ENCODE data around the gene ARHGEF18.

DNA sequence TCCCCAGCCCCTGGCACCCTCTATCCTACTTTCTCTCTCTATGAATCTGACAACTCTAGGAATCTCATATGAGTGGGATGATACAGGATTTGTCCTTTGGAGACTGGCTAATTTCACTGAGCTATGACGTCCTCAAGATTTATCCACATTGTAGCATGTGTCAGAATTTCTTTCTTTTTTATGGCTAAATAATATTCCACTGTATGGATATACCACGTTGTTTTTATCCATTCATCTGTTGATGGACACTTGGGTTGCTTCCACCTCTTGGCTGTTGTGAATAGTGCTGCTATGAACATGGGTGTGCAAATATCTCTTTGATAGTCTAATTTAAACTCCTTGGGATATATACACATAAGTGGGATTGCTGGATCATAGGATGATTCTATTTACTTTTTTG is 30.6 kb upstream of the ARHGEF18 start:
- TF ChIP-seq, protein P1, sequence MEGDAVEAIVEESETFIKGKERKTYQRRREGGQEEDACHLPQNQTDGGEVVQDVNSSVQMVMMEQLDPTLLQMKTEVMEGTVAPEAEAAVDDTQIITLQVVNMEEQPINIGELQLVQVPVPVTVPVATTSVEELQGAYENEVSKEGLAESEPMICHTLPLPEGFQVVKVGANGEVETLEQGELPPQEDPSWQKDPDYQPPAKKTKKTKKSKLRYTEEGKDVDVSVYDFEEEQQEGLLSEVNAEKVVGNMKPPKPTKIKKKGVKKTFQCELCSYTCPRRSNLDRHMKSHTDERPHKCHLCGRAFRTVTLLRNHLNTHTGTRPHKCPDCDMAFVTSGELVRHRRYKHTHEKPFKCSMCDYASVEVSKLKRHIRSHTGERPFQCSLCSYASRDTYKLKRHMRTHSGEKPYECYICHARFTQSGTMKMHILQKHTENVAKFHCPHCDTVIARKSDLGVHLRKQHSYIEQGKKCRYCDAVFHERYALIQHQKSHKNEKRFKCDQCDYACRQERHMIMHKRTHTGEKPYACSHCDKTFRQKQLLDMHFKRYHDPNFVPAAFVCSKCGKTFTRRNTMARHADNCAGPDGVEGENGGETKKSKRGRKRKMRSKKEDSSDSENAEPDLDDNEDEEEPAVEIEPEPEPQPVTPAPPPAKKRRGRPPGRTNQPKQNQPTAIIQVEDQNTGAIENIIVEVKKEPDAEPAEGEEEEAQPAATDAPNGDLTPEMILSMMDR (IDR thresholded peaks at IDR 0.05), result no peak
- no peak for TF ChIP-seq POLR2A (IDR thresholded peaks at IDR 0.05)
